Gastroesophageal sphincter (tissue), 3 donors: ENCODE data around the gene TCP11.

Experiments
- CTCF ChIP-seq, 4 experiments: fragments of 200-600 bp in 2 of 4; fragments of 450-650 bp in 2 of 4; sonication (generic) in 1 of 4; IDR thresholded peaks; one replicate each; pipeline ENCODE4 v1.5.1; 2017 to 2019; ENCODE audit warnings: antibody characterized with exemption in 4 of 4, mild to moderate bottlenecking in 2 of 4, moderate library complexity in 2 of 4
- POLR2A ChIP-seq, 2 donors: fragments of 450-650 bp; IDR thresholded peaks; one replicate each; pipeline ENCODE4 v1.6.1; 2017; ENCODE audit warnings: antibody characterized with exemption in 2 of 2, mild to moderate bottlenecking in 2 of 2, moderate library complexity in 1 of 2
- POLR2AphosphoS5 ChIP-seq: sonication (generic); formaldehyde crosslinking; IDR thresholded peaks from one replicate; pipeline ENCODE4 v1.6.1; 2017; ENCODE audit warnings: antibody characterized with exemption

DNA sequence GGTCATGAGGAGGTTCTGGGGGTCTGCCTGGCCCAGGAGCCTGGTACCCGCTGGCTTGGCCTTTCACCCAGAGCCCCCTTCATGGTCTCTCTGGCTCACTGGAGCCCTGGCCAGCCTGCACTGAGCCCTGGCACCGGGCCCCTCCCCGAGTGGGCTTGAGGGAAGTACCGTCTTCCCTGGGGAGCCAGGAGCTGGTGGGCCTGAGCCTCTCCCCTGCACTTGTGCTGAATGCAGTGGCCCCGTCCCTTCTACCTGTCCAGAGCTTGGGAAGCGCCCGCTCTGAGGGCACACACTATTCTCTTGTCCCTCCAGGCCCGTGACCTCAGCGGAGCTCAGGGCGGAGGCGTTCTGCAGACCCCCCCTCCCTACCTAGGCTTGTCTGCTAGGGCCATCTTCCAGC, 62.2 kb downstream of the TCP11 start:
- no peak for TF ChIP-seq CTCF (IDR thresholded peaks at IDR 0.05)
- TF ChIP-seq POLR2A (IDR thresholded peaks at IDR 0.05), result peak in 1 of 2 donors; percentile 8
- TF ChIP-seq POLR2AphosphoS5, result no peak
